AG10803 (cell line): ENCODE measurements around the gene DEFB113.
"Not testable (repeated sequence)": the region's sequence is repeated elsewhere in the genome, so short reads cannot be mapped to it uniquely, and the experiment has no call there.

Experiments used
- DNase-seq: peaks from one replicate; pipeline ENCODE4 v3.0.0; 2010; ENCODE audit warnings: low read depth
- H3K4me3 ChIP-seq: 2 replicates; pipeline ENCODE4 v1.5.1; 2011; ENCODE audit warnings: mild to moderate bottlenecking, low read length, control low read depth
- CTCF ChIP-seq: conservative IDR thresholded peaks from 2 replicates; pipeline ENCODE4 v1.5.1; 2011; ENCODE audit warnings: mild to moderate bottlenecking, low read length, control low read depth, inconsistent platforms

Gene DEFB113

GRCh38 chr6:49958180-49958579 lies 11.2 kb downstream of the DEFB113 start:
- no peak for DNase-seq
- no peak overlapping the region for H3K4me3 ChIP-seq
- TF ChIP-seq CTCF = no peak

- TF ChIP-seq CTCF = no peak
- no peak overlapping the region for H3K4me3 ChIP-seq
- no peak for DNase-seq
Observed at GRCh38 chr6:49955847-49956246, 13.6 kb downstream of the DEFB113 start.

GRCh38 chr6:49951926-49952325 lies 17.5 kb downstream of the DEFB113 start:
- no peak for TF ChIP-seq CTCF
- H3K4me3 ChIP-seq = no peak overlapping the region
- no peak for DNase-seq

- DNase-seq = no peak
- TF ChIP-seq CTCF = no peak
- no peak overlapping the region for H3K4me3 ChIP-seq
Observed at GRCh38 chr6:49950415-49950751, 19.0 kb downstream of the DEFB113 start.

- TF ChIP-seq CTCF = no peak
- no peak for DNase-seq
Observed at GRCh38 chr6:49949062-49949461, 20.4 kb downstream of the DEFB113 start.

DNA sequence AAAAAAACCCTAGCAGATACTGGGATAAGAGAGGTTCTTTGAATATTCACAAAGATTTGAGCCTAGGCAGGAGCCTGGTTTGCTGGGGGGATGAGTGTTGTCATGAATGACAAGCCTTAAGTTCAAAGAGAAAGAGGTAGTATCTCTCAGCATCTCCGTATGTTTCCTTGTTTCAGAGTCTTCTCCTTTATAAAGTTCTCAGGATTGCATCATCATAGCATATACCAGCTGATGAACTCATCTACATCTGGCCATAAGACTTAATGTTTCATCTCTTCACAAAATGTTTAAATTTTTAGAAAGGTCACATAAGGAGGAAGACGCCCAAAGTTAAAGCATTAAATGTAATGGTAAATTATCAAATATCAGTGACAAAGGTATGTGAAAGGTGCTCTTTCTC lies 22.6 kb downstream of the DEFB113 start:
- no peak overlapping the region for H3K4me3 ChIP-seq
- no peak for DNase-seq
- TF ChIP-seq CTCF = no peak

More at GRCh38 chr6:49949062-49949461, 20.4 kb downstream of the DEFB113 start:
- no peak overlapping the region for H3K4me3 ChIP-seq

- not testable (repeated sequence) for DNase-seq, H3K4me3 ChIP-seq
Observed at GRCh38 chr6:49944068-49944467, 25.4 kb downstream of the DEFB113 start.

DNA sequence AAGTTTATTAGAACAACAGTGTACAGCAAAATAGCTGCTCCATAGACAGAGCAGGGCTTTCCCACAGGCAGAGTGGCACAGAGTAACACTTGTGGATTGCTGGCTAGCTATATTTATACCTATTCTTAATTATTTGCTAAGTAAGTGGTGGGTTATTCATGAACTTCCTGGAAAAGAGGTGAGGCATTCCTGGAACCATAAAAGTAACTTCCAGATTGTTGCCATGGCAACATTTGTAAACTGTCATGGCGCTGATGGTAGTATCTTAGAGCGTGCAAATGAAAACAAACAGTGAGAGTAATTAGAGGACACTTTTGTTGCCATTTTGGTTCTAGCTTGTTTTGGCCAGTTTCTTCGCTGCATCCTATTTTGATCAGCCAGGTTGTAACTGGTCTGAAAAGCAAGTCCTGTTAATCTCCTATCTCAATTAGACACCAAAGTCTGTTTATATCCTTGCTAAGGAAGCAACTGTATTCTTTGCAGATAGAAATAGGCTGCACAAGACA lies 29.4 kb downstream of the DEFB113 start:
- TF ChIP-seq CTCF = no peak
- no peak for DNase-seq
- no peak overlapping the region for H3K4me3 ChIP-seq
